GM10248 (cell line): Measurements from ENCODE around the gene TMEM244.

ENCODE experiments used
- CTCF ChIA-PET: fragments of 300-600 bp; sonication (Branson Sonifier 250); formaldehyde crosslinking; extraction: SDS; loops from one replicate; lab custom pipeline; 2021; ENCODE audit warnings: antibody characterized with exemption; lab: Yijun Ruan, JAX
- POLR2A ChIA-PET: fragments of 350-650 bp; sonication (Branson Sonifier 250); formaldehyde crosslinking; extraction: SDS; loops from one replicate; lab custom pipeline; 2020; ENCODE audit warnings: antibody characterized with exemption; lab: Yijun Ruan, JAX
- DNase-seq: peaks from one replicate; pipeline ENCODE4 v3.0.0; 2012; ENCODE audit errors: extremely low spot score
- TF ChIP-seq, protein P1 (sequence below): IDR thresholded peaks from 2 replicates; pipeline ENCODE4 v1.5.1; 2012; ENCODE audit warnings: mild to moderate bottlenecking, low read depth; ENCODE audit errors: extremely low read depth, missing control alignments, control extremely low read depth

TMEM244 gene

DNA sequence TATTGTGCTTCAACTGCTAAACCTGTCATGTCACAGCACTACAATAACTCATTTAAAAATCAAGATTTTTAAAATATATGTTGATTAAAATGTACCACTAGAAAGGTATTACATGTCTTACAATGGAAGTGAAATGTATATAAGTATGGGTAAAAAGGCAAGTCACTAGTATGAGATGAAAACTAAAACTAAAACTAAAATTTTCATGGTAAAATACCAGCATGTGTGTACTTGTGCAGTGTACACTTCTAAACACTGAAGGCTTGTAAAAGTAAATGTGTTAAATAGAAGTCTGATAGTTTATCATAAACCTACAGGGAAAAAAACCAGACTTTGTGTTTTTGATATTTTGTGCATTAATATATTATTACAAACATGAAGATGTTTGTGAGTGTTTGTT lies 13.7 kb upstream of the TMEM244 start:
- DNase-seq: no peak
- TF ChIP-seq, protein P1, sequence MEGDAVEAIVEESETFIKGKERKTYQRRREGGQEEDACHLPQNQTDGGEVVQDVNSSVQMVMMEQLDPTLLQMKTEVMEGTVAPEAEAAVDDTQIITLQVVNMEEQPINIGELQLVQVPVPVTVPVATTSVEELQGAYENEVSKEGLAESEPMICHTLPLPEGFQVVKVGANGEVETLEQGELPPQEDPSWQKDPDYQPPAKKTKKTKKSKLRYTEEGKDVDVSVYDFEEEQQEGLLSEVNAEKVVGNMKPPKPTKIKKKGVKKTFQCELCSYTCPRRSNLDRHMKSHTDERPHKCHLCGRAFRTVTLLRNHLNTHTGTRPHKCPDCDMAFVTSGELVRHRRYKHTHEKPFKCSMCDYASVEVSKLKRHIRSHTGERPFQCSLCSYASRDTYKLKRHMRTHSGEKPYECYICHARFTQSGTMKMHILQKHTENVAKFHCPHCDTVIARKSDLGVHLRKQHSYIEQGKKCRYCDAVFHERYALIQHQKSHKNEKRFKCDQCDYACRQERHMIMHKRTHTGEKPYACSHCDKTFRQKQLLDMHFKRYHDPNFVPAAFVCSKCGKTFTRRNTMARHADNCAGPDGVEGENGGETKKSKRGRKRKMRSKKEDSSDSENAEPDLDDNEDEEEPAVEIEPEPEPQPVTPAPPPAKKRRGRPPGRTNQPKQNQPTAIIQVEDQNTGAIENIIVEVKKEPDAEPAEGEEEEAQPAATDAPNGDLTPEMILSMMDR: no peak
- ChIA-PET POLR2A (no interaction called here), CTCF (interaction anchor here (1.0 to 2.3 kb wide), 4 partner anchors 12 to 146 kb away, joined by 3 to 5 read pairs (median 4); no protein-coding TSS in a partner anchor)

DNA sequence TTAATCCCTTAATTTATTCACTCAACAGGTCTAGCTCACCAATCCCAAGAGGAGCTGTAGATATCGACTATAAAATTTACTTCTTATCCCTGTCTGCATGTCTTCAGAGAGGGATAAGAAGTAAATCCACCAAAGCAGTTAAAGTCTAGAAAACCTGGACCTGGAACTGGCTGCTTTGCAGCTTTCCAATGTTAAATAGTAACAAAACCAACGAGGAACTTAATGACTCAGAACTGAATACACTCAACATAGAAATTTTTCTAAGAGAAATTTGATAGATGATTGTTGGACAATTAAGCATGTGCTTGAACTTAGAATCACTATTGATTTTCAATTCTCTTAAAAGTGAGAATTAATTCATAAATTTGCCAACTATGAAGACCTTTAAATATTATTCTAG lies 11.5 kb upstream of the TMEM244 start:
- ChIA-PET CTCF (no interaction called here), POLR2A (no interaction called here)
- TF ChIP-seq, protein P1: no peak
- DNase-seq: no peak

DNA sequence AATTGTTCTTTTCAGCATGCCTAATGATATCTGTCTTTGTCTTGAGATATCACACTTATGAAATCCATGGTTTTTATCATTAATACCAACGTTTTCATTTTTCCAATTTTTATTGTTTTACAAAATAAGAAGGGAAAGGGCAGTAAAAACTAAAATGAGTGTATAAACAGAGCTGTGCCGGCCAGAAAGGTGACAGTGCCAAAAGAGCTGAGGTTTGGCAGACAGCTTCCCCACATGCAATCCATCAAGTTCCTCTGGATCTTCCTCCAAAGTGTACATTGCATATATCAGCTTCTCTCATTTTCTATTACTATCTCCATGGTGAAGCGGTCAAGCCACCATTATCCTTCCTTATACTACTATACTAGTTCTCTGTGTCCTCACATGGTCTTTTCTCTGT lies 10.1 kb upstream of the TMEM244 start:
- TF ChIP-seq, protein P1: no peak
- DNase-seq: no peak
- POLR2A ChIA-PET: no interaction called here
- CTCF ChIA-PET: no interaction called here

DNA sequence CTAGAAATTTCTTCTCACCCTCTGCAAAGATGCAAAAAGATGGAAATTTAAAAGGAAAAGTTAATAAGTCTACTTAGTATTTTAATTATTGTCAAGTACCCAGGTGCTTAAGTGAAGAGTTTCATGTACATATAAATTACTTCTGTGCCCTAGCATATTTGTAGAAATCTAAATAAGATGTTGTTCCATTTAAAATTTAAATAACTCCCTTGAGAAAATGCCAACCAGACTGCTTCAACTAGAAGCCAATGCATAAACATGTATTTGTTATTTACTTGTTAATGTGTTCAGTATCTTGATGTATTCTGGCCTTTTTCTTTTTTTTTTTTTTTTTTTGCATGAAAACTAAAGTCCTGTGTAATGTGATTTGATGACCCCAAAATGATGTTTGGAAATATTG lies 6.3 kb upstream of the TMEM244 start:
- no peak for DNase-seq
- ChIA-PET POLR2A (no interaction called here), CTCF (interaction anchor here (1.0 kb wide), 1 partner anchor 13 kb away, joined by 4 read pairs; no protein-coding TSS in a partner anchor)
- TF ChIP-seq, protein P1: no peak

DNA sequence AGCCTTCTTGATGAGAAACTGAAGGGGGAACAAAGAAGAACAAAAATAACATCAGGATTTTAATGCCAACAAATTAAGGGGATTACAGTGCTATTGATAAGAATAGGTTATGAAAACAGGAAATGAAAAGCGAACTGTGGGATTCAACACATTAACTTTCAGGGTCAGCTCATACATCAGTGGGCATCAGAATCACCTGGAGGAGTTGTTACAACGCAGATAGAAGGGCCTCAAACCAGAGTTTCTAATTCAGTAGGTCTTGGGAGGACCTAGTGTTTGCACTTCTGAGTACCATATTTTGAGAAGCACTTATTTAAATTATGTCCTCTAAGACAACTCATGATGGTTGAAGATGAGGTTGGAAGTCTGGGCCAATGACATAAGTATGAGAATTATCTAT lies 5.6 kb upstream of the TMEM244 start:
- DNase-seq: no peak
- ChIA-PET POLR2A (no interaction called here), CTCF (interaction anchor here (1.0 kb wide), 1 partner anchor 10 kb away, joined by 3 read pairs; no protein-coding TSS in a partner anchor)
- TF ChIP-seq, protein P1: no peak

DNA sequence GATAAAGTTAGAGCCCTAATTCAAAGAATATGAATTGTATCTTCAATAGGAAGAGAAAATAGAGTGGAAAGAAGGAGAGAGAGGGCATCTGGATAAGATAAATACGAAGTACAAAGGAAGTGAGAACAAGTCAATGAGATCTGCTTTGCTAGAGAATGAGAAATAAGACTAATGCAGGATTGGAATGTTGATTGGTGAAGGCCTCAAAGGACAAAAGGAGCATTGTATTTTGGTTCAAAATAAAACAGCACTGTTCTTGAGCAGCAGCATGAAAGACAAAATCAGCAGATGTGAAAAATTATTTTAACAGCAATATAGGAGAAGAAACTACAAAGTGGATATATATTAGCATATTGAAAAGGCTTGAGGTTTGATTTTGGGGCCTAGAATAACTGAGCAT lies 5.1 kb upstream of the TMEM244 start:
- CTCF ChIA-PET: interaction anchor here (1.0 kb wide), 1 partner anchor 9 kb away, joined by 3 read pairs; no protein-coding TSS in a partner anchor

More for the DNA sequence above, 5.1 kb upstream of the TMEM244 start:
- TF ChIP-seq, protein P1: no peak
- POLR2A ChIA-PET: no interaction called here
- DNase-seq: no peak
